Anterior cingulate cortex (tissue), 58 donors: ENCODE data around the gene FAM3D.
"Not testable (repeated sequence)": the region's sequence is repeated elsewhere in the genome, so short reads cannot be mapped to it uniquely, and the experiment has no call there.

Source experiments
- DNase-seq, 58 donors: peaks; one replicate each; lab custom pipeline; 2025; lab: John Stamatoyannopoulos, UW

Gene FAM3D

GRCh38 chr3:58685641-58686040 is 19.1 kb upstream of the FAM3D start:
- DNase-seq: no peak

GRCh38 chr3:58683466-58683865 is 16.9 kb upstream of the FAM3D start:
- no peak for DNase-seq

GRCh38 chr3:58683001-58683458 is 16.5 kb upstream of the FAM3D start:
- no peak for DNase-seq

- DNase-seq: no peak
These were observed 15.3 kb upstream of the FAM3D start for GRCh38 chr3:58681863-58682262.

- no peak for DNase-seq
These were observed 14.4 kb upstream of the FAM3D start for GRCh38 chr3:58680879-58681525.

- no peak for DNase-seq
These were observed 13.5 kb upstream of the FAM3D start for GRCh38 chr3:58679974-58680666.

- no peak for DNase-seq
These were observed 12.9 kb upstream of the FAM3D start for GRCh38 chr3:58679446-58679845.

- DNase-seq: not testable (repeated sequence)
These were observed 11.8 kb upstream of the FAM3D start for GRCh38 chr3:58678177-58678970.

GRCh38 chr3:58672880-58673279 is 6.3 kb upstream of the FAM3D start:
- DNase-seq: no peak

- DNase-seq: no peak
These were observed 5.9 kb upstream of the FAM3D start for GRCh38 chr3:58672451-58672850.

- no peak for DNase-seq
These were observed 4.0 kb upstream of the FAM3D start for GRCh38 chr3:58670506-58671135.

GRCh38 chr3:58668247-58668646 is 1.7 kb upstream of the FAM3D start:
- DNase-seq: no peak

GRCh38 chr3:58667704-58668103 is 1.1 kb upstream of the FAM3D start:
- DNase-seq: no peak

- DNase-seq: no peak
These were observed 655 bp upstream of the FAM3D start for GRCh38 chr3:58667229-58667628.

- DNase-seq: no peak
These were observed 1.2 kb downstream of the FAM3D start for GRCh38 chr3:58665405-58665804.

- no peak for DNase-seq
These were observed 2.0 kb downstream of the FAM3D start for GRCh38 chr3:58664611-58665010.

GRCh38 chr3:58661836-58662420 is 4.6 kb downstream of the FAM3D start:
- no peak for DNase-seq

- DNase-seq: no peak
These were observed 5.6 kb downstream of the FAM3D start for GRCh38 chr3:58660998-58661397.

- DNase-seq: peak in 1 of 58 donors; percentile 3
These were observed 7.4 kb downstream of the FAM3D start for GRCh38 chr3:58659051-58659675.

GRCh38 chr3:58658508-58658907 is 8.1 kb downstream of the FAM3D start:
- DNase-seq: no peak
